Mesenchymal stem cell (in vitro differentiated cells and primary cell): Measurements from ENCODE around the gene FAM228B.
"Not testable (repeated sequence)": the region's sequence is repeated elsewhere in the genome, so short reads cannot be mapped to it uniquely, and the experiment has no call there.

ENCODE experiments used
- DNase-seq: peaks from one replicate; pipeline ENCODE4 v3.0.0-alpha.2; 2013
- H2AFZ ChIP-seq: one replicate; pipeline ENCODE4 v1.6.1; 2013; ENCODE audit warnings: low read depth, mild to moderate bottlenecking, control low read depth, inconsistent platforms, low read length, moderate library complexity
- H2AK5ac ChIP-seq: 2 replicates; pipeline ENCODE4 v1.6.1; 2013; ENCODE audit warnings: low read length, moderate library complexity, mild to moderate bottlenecking, inconsistent platforms; ENCODE audit not compliant: severe bottlenecking
- H2BK120ac ChIP-seq: one replicate; pipeline ENCODE4 v1.6.1; 2013; ENCODE audit warnings: low read depth, mild to moderate bottlenecking, inconsistent platforms, low read length, moderate library complexity
- H2BK12ac ChIP-seq, 2 experiments: one replicate each; pipeline ENCODE4 v1.6.1; 2013; ENCODE audit warnings: inconsistent platforms in 2 of 2, low read length in 2 of 2, mild to moderate bottlenecking in 2 of 2, moderate library complexity in 2 of 2, control low read depth in 1 of 2
- H2BK15ac ChIP-seq: one replicate; pipeline ENCODE4 v1.6.1; 2013; ENCODE audit warnings: mild to moderate bottlenecking, low read depth, inconsistent platforms; ENCODE audit not compliant: poor library complexity, severe bottlenecking
- H2BK5ac ChIP-seq: 2 replicates; pipeline ENCODE4 v1.6.1; 2013; ENCODE audit warnings: low read depth, mild to moderate bottlenecking, low read length, control low read depth, inconsistent platforms; ENCODE audit not compliant: poor library complexity, severe bottlenecking
- H3K14ac ChIP-seq, 2 experiments: one replicate each; pipeline ENCODE4 v1.6.1; 2013; ENCODE audit warnings: inconsistent platforms in 2 of 2, low read length in 2 of 2, control low read depth in 1 of 2, mild to moderate bottlenecking in 1 of 2, moderate library complexity in 1 of 2
- H3K18ac ChIP-seq, 2 experiments: one replicate each; pipeline ENCODE4 v1.6.1; 2013; ENCODE audit warnings: inconsistent platforms in 2 of 2, low read length in 2 of 2, control low read depth in 1 of 2, low read depth in 1 of 2, mild to moderate bottlenecking in 1 of 2
- H3K23ac ChIP-seq, 2 experiments: one replicate each; pipeline ENCODE4 v1.6.1; 2013; ENCODE audit warnings: inconsistent platforms in 2 of 2, low read length in 2 of 2, mild to moderate bottlenecking in 2 of 2, moderate library complexity in 2 of 2, control low read depth in 1 of 2
- H3K27ac ChIP-seq: 2 replicates; pipeline ENCODE4 v1.5.1; 2013; ENCODE audit warnings: mild to moderate bottlenecking, moderate library complexity, low read length, control low read depth, inconsistent platforms; ENCODE audit not compliant: poor library complexity, severe bottlenecking
- H3K27me3 ChIP-seq, 2 experiments: 2 replicates each; pipeline versions ENCODE4 v1.6.1 to v1.7.0; 2013; ENCODE audit warnings: low read length in 2 of 2, mild to moderate bottlenecking in 2 of 2, moderate library complexity in 2 of 2, control low read depth in 1 of 2, inconsistent platforms in 1 of 2; ENCODE audit not compliant: control insufficient read depth in 1 of 2, insufficient read depth in 1 of 2
- H3K36me3 ChIP-seq, 2 experiments: 2 replicates each; pipeline versions ENCODE4 v1.6.1 to v1.7.0; 2013; ENCODE audit warnings: low read length in 2 of 2, control low read depth in 1 of 2, inconsistent platforms in 1 of 2, low read depth in 1 of 2, mild to moderate bottlenecking in 1 of 2; ENCODE audit not compliant: insufficient read depth in 2 of 2, control insufficient read depth in 1 of 2
- H3K4ac ChIP-seq, 2 experiments: one replicate each; pipeline ENCODE4 v1.6.1; 2013; ENCODE audit warnings: inconsistent platforms in 2 of 2, low read length in 2 of 2, mild to moderate bottlenecking in 2 of 2, moderate library complexity in 2 of 2, control low read depth in 1 of 2, low read depth in 1 of 2
- H3K4me1 ChIP-seq: 2 replicates; pipeline ENCODE4 v1.6.1; 2013; ENCODE audit warnings: low read depth, low read length, control low read depth; ENCODE audit not compliant: control insufficient read depth, insufficient read depth
- H3K4me2 ChIP-seq: 2 replicates; pipeline ENCODE4 v1.6.1; 2013; ENCODE audit warnings: low read length, mild to moderate bottlenecking, inconsistent platforms; ENCODE audit not compliant: poor library complexity, severe bottlenecking
- H3K4me3 ChIP-seq, 2 experiments: 2 replicates each; pipeline versions ENCODE4 v1.5.1 to v1.7.0; 2013; ENCODE audit warnings: low read length in 2 of 2, mild to moderate bottlenecking in 2 of 2, control low read depth in 1 of 2, low read depth in 1 of 2; ENCODE audit not compliant: insufficient read depth in 1 of 2
- H3K79me1 ChIP-seq: replicated peaks from 2 replicates; pipeline ENCODE4 v1.6.1; 2013; ENCODE audit warnings: mild to moderate bottlenecking, control low read depth, low read length, inconsistent platforms; ENCODE audit not compliant: poor library complexity, severe bottlenecking
- H3K9ac ChIP-seq: 2 replicates; pipeline ENCODE4 v1.7.0; 2013; ENCODE audit warnings: mild to moderate bottlenecking, low read length, moderate library complexity
- H3K9me3 ChIP-seq: 2 replicates; pipeline ENCODE4 v1.7.0; 2013; ENCODE audit warnings: mild to moderate bottlenecking, low read length; ENCODE audit not compliant: control insufficient read depth
- H4K8ac ChIP-seq: one replicate; pipeline ENCODE4 v1.6.1; 2013; ENCODE audit warnings: inconsistent platforms, mild to moderate bottlenecking, low read length, moderate library complexity
- H4K91ac ChIP-seq: one replicate; pipeline ENCODE4 v1.6.1; 2013; ENCODE audit warnings: mild to moderate bottlenecking, low read length, inconsistent platforms
- WGBS: methylation state at CpG from one replicate; pipeline ENCODE4 v1.1.7; 2013; ENCODE audit warnings: mixed read lengths; 5-methylcytosine and 5-hydroxymethylcytosine counted together

The FAM228B gene

GRCh38 chr2:24086241-24086640 lies 37.0 kb upstream of the FAM228B start:
- Histone ChIP-seq H2AFZ (no peak overlapping the region), H3K18ac (no peak overlapping the region), H2BK120ac (no peak overlapping the region), H4K91ac (no peak overlapping the region), H3K79me1 (peaks cover 21% of the 10 kb centered on the region), H3K27ac (no peak overlapping the region), H3K23ac (no peak overlapping the region), H3K36me3 (peaks cover 17 to 18% of the 10 kb centered on the region in 2 experiments), H3K4ac (no peak overlapping the region), H3K27me3 (no peaks in the 10 kb centered on the region), H3K4me3 (no peak overlapping the region), H2BK12ac (no peak overlapping the region), H2BK15ac (no peak overlapping the region), H2BK5ac (no peak overlapping the region), H2AK5ac (no peak overlapping the region), H3K14ac (no peak overlapping the region), H3K9me3 (no peaks in the 10 kb centered on the region), H3K4me2 (no peak overlapping the region), H3K4me1 (peaks cover 7% of the 10 kb centered on the region), H4K8ac (no peak overlapping the region), H3K9ac (no peak overlapping the region)
- no peak for DNase-seq
- WGBS = no CpG with 5 or more reads among the region's 1 CpG

GRCh38 chr2:24087032-24087431 lies 36.2 kb upstream of the FAM228B start:
- Histone ChIP-seq H3K27ac (no peak overlapping the region), H2BK120ac (no peak overlapping the region), H3K4me1 (peaks cover 7% of the 10 kb centered on the region), H4K91ac (no peak overlapping the region), H3K9me3 (no peaks in the 10 kb centered on the region), H2AFZ (no peak overlapping the region), H4K8ac (no peak overlapping the region), H2BK15ac (no peak overlapping the region), H3K79me1 (peaks cover 16% of the 10 kb centered on the region), H3K4me2 (no peak overlapping the region), H2BK5ac (no peak overlapping the region), H2AK5ac (no peak overlapping the region), H3K9ac (no peak overlapping the region), H3K27me3 (no peaks in the 10 kb centered on the region), H2BK12ac (no peak overlapping the region), H3K23ac (no peak overlapping the region), H3K4ac (no peak overlapping the region), H3K4me3 (no peak overlapping the region), H3K14ac (no peak overlapping the region), H3K36me3 (peaks cover 11 to 15% of the 10 kb centered on the region in 2 experiments), H3K18ac (no peak overlapping the region)
- no peak for DNase-seq
- WGBS = 100% methylated on average over 2 of the region's 3 CpGs

- Histone ChIP-seq H3K9ac (no peak overlapping the region), H3K27me3 (no peaks in the 10 kb centered on the region), H3K9me3 (no peaks in the 10 kb centered on the region), H3K4me3 (no peak overlapping the region), H3K79me1 (peaks cover 5% of the 10 kb centered on the region), H3K4me1 (no peaks in the 10 kb centered on the region), H2BK5ac (no peak overlapping the region), H3K36me3 (peaks cover 0 to 6% of the 10 kb centered on the region in 2 experiments), H3K4me2 (no peak overlapping the region), H2AFZ (no peak overlapping the region), H2BK15ac (no peak overlapping the region), H3K18ac (no peak overlapping the region), H4K8ac (no peak overlapping the region), H2BK120ac (no peak overlapping the region), H4K91ac (no peak overlapping the region), H2AK5ac (no peak overlapping the region), H3K23ac (no peak overlapping the region), H3K14ac (no peak overlapping the region), H3K27ac (no peak overlapping the region), H3K4ac (no peak overlapping the region), H2BK12ac (no peak overlapping the region)
- 68% methylated on average over 2 of the region's 2 CpGs for WGBS
- no peak for DNase-seq
Observed at GRCh38 chr2:24088821-24089359, 34.4 kb upstream of the FAM228B start.

- not testable (repeated sequence) for H2BK5ac ChIP-seq, H2AK5ac ChIP-seq, H2BK12ac ChIP-seq, H4K91ac ChIP-seq, H3K14ac ChIP-seq, H4K8ac ChIP-seq, H3K9me3 ChIP-seq, H3K27ac ChIP-seq, H3K9ac ChIP-seq, H2AFZ ChIP-seq, H3K4me1 ChIP-seq, H3K4ac ChIP-seq, H3K27me3 ChIP-seq, H3K4me2 ChIP-seq, H3K79me1 ChIP-seq, H2BK120ac ChIP-seq, H3K4me3 ChIP-seq, DNase-seq, H3K23ac ChIP-seq, H3K18ac ChIP-seq, H2BK15ac ChIP-seq, H3K36me3 ChIP-seq
- WGBS = 100% methylated on average over 2 of the region's 5 CpGs
Observed at GRCh38 chr2:24093270-24093669, 30.0 kb upstream of the FAM228B start.
